Measurements from ENCODE around the gene CREB3L1.

DNA sequence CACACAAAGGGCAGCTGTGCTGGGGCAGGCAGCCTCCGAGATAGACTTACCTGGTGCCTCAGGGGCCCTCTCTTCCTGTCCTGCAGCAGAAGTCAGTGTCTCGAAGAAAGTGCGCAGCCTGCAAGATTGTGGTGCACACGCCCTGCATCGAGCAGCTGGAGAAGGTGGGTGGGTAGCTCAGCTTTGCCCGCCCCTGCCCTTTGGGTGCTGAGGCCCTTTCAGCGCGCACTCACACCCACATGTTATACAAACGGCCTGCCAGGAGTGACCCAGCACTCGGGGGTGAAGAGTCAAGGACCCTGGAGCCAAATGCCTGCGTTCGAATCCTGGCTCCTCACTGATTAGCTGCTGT, 90.4 kb downstream of the CREB3L1 start:
- TF ChIP-seq CTCF (IDR thresholded peaks at IDR 0.05) (peak in 1 of 4 experiments; percentile 6), EP300 (IDR thresholded peaks at IDR 0.05) (no peak), POLR2AphosphoS5 (IDR thresholded peaks at IDR 0.05) (no peak)

All from sigmoid colon (tissue), 4 donors.